ENCODE data around the gene PPRC1.

PPRC1 gene

GRCh38 chr10:102132563-102133372 lies at the start of gene PPRC1:
PPRC1 (plus strand) TSS chr10:102133040; CDS start chr10:102133069, 29 bp downstream.
- peak; percentile 97 for DNase-seq (ENCODE audit: low spot score)

DNA sequence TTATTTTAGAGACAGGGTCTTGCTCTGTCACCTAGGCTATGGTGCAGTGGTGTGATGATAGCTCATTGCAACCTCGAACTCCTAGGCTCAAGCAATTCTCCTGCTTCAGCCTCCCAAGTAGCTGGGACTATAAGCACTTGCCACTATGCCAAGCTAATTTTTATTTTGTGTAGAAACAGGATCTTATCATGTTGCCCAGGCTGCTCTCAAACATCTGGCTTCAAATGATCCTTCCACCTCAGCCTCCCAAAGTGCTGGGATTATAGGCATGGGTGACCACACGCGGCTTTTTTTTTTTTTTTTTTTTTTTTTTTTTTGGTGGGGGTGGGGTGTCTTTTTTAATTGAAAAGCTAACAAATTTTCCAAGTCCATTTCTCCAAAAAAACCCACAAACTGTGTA lies 49.3 kb upstream of the PPRC1 start:
- DNase-seq (ENCODE audit: low spot score): no peak

GRCh38 chr10:102085336-102085735 lies 47.5 kb upstream of the PPRC1 start:
- DNase-seq (ENCODE audit: low spot score): no peak

DNA sequence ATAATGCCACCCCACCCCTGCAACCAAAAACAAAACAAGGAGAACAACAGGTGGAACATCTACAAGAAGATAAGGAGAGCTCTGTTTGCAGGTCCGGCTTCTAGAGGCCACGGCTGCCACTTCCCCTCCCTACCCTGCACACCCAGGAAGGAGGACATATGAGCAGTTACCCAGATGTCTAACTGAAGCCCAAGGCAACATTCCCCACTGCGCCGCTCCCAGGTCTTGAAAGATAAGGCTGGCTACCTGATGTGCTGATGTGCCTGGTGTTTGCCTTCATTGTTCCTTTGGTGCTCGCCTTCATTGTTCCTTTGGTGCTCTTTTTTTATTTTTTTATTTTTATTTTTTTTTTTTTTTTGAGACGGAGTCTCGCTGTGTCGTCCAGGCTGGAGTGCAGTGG lies 46.6 kb upstream of the PPRC1 start:
- no peak for DNase-seq (ENCODE audit: low spot score)

GRCh38 chr10:102090772-102091171 lies 42.1 kb upstream of the PPRC1 start:
- peak; percentile 32 for DNase-seq (ENCODE audit: low spot score)

- no peak for DNase-seq (ENCODE audit: low spot score)
Measured at GRCh38 chr10:102096449-102096848, 36.4 kb upstream of the PPRC1 start.

GRCh38 chr10:102101152-102101551 lies 31.7 kb upstream of the PPRC1 start:
- no peak for DNase-seq (ENCODE audit: low spot score)

GRCh38 chr10:102102421-102102820 lies 30.4 kb upstream of the PPRC1 start:
- DNase-seq (ENCODE audit: low spot score): no peak

GRCh38 chr10:102106998-102107397 lies 25.8 kb upstream of the PPRC1 start:
- peak; percentile 3 for DNase-seq (ENCODE audit: low spot score)

- no peak for DNase-seq (ENCODE audit: low spot score)
Measured at GRCh38 chr10:102109166-102110116, 23.4 kb upstream of the PPRC1 start.

DNA sequence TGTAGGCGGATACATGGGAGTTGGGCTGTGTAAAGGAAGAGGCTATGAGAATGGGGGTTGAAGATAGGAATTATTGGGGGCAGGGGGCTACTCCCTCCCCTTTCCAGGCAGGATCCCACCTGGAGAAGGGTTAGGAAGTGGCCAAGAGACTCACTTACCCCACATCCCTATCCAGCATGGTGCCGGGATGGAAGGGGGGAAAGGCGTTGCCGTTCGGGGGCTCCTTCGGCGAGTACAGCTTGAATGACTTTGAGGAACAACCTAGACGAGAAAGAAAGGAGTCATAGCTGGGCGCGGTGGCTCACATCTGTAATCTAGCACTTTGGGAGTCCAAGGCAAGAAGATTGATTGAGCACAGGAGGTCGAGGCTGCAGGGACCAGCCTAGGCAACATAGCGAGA lies 21.6 kb upstream of the PPRC1 start:
- no peak for DNase-seq (ENCODE audit: low spot score)

GRCh38 chr10:102112210-102112817 lies 20.5 kb upstream of the PPRC1 start:
- no peak for DNase-seq (ENCODE audit: low spot score)

- no peak for DNase-seq (ENCODE audit: low spot score)
Measured at GRCh38 chr10:102113261-102113955, 19.4 kb upstream of the PPRC1 start.

- DNase-seq (ENCODE audit: low spot score): peak; percentile 52
Measured at GRCh38 chr10:102113956-102114857, 18.6 kb upstream of the PPRC1 start.

DNA sequence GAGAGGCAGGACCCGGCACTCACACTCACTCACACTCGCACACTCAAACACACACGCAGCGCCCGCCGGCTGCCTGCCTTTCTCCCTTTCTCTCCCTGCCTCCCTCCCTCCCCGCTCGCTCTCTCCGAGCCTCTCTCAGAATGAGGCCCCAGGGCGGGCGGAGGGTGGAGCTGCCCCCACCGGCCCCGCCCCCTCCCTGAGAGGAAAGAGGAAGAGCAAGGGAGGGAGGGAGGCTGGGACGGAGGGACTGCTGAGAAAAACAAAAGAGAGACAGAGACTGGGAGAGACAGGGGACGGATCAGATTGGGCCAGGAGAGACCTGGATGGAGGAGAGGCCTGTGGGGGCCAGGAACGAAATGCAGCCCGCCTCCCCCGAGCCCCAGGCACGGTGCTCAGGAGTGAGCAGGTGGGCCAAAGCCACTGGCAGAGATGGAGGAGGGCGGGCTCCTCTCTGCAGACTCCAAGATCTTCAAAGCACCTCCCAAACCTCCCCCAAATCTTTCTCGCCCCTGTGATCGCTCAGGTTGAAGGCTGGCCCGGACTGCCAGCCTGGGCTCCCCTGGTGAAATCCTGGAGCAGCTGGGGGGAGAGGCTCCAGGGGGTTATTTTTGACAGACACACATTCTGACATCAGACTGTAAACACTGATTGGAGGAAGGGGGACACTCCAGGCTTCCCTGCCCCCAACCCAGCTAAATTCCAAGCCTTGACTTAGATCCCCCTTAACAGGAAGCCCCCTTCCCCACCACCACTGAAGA lies 17.8 kb upstream of the PPRC1 start:
- DNase-seq (ENCODE audit: low spot score): peak; percentile 85

- DNase-seq (ENCODE audit: low spot score): no peak
Measured at GRCh38 chr10:102115775-102116174, 17.1 kb upstream of the PPRC1 start.

- no peak for DNase-seq (ENCODE audit: low spot score)
Measured at GRCh38 chr10:102116656-102117055, 16.2 kb upstream of the PPRC1 start.

DNA sequence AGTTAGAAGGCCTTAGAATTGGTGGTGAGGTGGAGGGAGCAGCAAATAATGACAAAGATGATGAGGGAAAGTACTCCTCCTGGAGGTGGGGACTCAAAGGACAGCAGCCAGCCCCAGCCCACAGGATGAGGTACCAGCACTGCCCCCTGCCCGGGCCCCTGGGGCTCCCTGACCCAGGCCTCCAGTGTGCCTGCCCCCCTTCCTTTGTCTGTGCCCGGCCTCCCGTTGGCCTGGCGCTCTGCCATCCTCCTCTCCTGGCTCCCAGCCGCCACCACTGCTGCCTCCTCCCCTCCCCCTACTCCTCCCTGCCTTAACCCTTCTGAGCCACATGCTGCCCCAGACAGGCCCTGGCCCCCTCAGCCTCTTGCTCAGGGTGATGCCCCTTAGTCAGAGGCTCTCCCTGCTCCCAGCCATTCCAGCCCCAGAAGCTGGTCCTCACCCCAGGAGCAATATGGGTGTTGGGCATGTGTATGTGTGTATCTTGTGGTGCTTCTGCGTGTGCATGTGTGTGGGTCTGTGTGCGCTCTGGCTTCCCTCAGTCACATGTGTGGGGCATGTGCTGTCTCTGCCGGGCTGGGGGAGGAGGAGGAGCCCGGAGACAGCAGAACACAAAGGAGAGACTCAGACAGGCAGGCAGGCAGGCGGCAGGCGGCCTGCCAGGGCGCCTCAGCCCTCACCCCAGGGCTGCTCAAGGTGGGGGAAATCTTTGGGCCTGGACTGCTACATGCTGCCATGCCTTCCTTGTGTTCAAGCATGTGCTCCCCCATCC lies 15.3 kb upstream of the PPRC1 start:
- DNase-seq (ENCODE audit: low spot score): peak; percentile 68

GRCh38 chr10:102118867-102119266 lies 14.0 kb upstream of the PPRC1 start:
- DNase-seq (ENCODE audit: low spot score): no peak

All from AG08396 (cell line).